ENCODE data around the gene PRPF6. TPM values are rescaled to one million over a fixed set of nuclear protein-coding genes. Genes with fewer than 3 reads are reported as not detected.

PRPF6 gene
- total and polyA plus RNA-seq, 2 of the 13 experiments (the other 11 are each of a cell fraction or from before 2014, with no cell fraction given), result 63.7 to 101 TPM

- TF ChIP-seq ZNF609 (CRISPR knock-in tag; IDR thresholded peaks at IDR 0.05; ENCODE audit: borderline replicate concordance), result no peak
- no peak for TF ChIP-seq NFIC (IDR thresholded peaks at IDR 0.05; ENCODE audit: low read length)
- no peak for TF ChIP-seq CEBPB (IDR thresholded peaks at IDR 0.05; ENCODE audit: borderline replicate concordance, low read depth, low read length)
- TF ChIP-seq ZHX2 (IDR thresholded peaks at IDR 0.05; ENCODE audit: low read depth), result no peak
- TF ChIP-seq ZHX2 (CRISPR knock-in tag; IDR thresholded peaks at IDR 0.05; ENCODE audit: borderline replicate concordance), result no peak
- TF ChIP-seq ZNF792 (CRISPR knock-in tag; IDR thresholded peaks at IDR 0.05), result 0 out of 2 replicates have a peak, but pooled peaks have one; percentile 49
- TF ChIP-seq YEATS2 (CRISPR knock-in tag; IDR thresholded peaks at IDR 0.05; ENCODE audit: borderline replicate concordance), result peak; percentile 46; the same call in 1 of the 2 replicates
- no peak for TF ChIP-seq MXD3 (CRISPR knock-in tag; IDR thresholded peaks at IDR 0.05)
- no peak for TF ChIP-seq CEBPG (CRISPR knock-in tag; IDR thresholded peaks at IDR 0.05)
- TF ChIP-seq ZNF547 (CRISPR knock-in tag; IDR thresholded peaks at IDR 0.05), result no peak
- no peak for TF ChIP-seq HCFC1 (IDR thresholded peaks at IDR 0.05; ENCODE audit: low read depth, low read length)
- TF ChIP-seq CTCF (CRISPR knock-in tag; IDR thresholded peaks at IDR 0.05), result peak; percentile 59
- TF ChIP-seq MTA1 (CRISPR knock-in tag; IDR thresholded peaks at IDR 0.05; ENCODE audit: borderline replicate concordance), result peak; percentile 51; the same call in 1 of the 2 replicates
- no peak for TF ChIP-seq ZNF709 (CRISPR knock-in tag; IDR thresholded peaks at IDR 0.05)
- no peak for TF ChIP-seq TOE1 (CRISPR knock-in tag; IDR thresholded peaks at IDR 0.05)
- TF ChIP-seq ZNF576 (CRISPR knock-in tag; IDR thresholded peaks at IDR 0.05), result 0 out of 2 replicates have a peak, but pooled peaks have one; percentile 21
- TF ChIP-seq ZNF605 (CRISPR knock-in tag; IDR thresholded peaks at IDR 0.05), result no peak
Observed at GRCh38 chr20:64082126-64082731, 101.3 kb downstream of the PRPF6 start (continued).

All from HepG2 (cell line).